NCI-H446 treated with DMSO at 0.1 percent for 48 hours (cell line): ENCODE data around the gene VPS54.

Experiments used
- DNase-seq: peaks from one replicate; lab custom pipeline; 2025; lab: John Stamatoyannopoulos, UW

The VPS54 gene

GRCh38 chr2:63899639-63900038 is 119.6 kb downstream of the VPS54 start:
- no peak for DNase-seq

DNA sequence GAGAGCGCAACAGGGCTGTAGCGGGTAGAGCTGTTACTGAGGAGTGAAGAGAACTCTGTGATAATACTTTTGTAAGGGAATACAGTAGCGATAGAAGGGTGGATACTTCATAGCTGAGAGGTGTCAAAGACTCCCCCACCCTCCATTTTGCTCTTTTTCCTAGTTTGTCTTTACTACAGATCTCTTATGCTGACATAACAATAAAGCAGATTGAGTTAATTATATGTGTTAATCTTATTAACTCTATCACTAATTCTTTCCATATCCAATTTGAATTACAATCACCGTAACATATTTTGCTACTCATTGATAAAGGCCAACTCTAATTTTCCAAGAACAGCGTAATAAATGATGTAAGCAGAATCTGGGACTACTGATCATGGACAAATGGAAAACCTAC is 120.4 kb downstream of the VPS54 start:
- no peak for DNase-seq

DNA sequence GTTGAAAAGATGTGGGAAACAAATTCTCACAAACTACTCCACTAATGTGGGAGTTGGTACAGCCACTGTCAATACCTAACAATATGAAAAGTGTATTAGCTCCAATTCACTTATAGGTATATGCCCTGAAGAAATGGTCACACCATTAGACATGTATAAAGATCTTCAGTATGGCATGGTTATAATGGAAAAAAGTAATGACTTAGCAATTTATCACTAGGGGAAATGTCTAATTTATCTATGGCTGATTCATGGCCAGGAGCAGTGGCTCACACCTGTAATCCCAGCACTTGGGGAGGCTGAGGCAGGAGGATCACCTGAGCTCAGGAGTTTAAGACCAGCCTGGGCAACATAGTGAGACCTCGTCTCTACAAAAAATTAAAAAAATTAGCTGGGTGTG is 125.1 kb downstream of the VPS54 start:
- DNase-seq: no peak

GRCh38 chr2:63893163-63893562 is 126.1 kb downstream of the VPS54 start:
- no peak for DNase-seq

DNA sequence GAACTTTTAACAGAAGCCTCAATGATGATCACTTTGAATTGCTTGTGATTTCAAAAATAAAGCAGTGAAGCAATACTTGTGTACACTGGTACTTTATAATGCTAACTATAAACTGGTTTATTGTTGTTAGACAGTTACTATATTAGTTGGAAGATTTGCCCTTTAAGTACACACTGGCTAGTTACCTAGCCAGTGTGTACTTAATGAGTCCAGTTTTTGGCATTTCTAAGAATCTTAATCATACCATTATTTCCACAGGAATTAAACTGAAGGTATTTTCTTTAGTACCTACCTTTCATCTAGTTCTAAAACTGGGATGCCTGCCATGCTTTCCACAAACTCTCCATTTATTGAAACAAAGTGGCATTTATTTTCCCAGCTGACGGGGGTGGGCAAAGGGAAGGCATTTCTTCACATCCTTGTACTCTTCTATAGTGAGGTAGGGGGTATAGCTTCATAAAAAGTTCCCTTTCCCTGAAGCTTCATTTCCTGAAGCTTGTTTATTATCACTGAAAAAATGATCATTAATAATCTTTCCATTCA is 127.7 kb downstream of the VPS54 start:
- DNase-seq: no peak

DNA sequence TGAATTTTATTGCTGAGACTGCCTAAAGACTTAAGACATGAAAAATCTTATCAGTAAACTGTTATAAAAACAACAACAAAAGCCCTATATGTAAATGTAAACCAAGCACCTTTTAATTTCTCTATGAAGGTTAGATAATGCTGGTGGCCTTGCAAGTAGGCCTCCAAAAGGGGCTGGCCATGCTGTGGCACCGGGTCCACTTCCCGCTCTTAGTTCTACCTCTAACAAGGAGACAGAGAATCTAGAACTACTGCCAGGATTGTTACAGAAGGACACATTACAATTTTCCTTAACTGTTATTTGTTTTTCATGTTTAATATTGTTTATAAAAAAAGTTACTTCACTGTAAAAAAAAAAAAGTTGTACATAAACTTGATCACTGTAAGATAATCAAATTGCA is 128.6 kb downstream of the VPS54 start:
- DNase-seq: no peak

GRCh38 chr2:63888490-63889402 is 130.5 kb downstream of the VPS54 start:
- DNase-seq: no peak

DNA sequence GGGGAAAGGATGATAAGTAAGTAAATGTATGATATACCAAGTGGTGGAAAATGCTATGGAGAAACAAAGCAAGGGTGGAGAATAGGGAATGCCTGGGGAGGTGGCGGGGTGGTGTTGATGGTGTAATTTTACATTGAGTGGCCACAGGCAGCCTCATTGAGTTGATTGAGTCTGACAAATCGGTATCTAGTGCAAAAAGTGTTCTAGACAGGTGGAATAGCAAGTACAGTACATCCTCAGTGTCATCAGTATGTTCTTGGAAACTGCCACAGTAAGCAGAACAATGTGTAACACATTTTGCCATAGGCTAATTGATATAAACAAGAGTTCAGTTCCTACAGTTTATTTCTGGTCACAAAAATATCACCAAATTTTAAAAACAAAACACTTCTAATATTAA is 131.2 kb downstream of the VPS54 start:
- DNase-seq: no peak

DNA sequence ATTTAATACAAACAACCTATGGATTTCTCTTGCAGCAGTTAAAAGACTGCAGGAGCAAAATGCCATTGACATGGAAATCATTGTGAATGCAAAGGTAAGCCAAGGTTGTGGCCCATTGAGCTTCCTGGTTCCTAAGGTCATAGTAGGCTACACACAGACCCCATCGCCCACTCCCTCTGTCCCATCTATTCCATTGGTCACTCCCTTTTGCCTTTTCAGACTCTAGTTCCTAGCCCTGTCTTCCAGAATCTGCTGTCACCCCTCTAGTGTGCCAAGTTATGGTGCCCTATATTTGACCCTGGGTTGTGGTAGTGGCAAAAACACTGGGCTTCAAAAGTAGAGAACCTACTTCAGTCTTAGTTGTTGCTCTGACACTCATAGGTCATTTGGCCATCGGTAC is 132.8 kb downstream of the VPS54 start:
- no peak for DNase-seq

- no peak for DNase-seq
These were observed 136.7 kb downstream of the VPS54 start for GRCh38 chr2:63882395-63883105.

- no peak for DNase-seq
These were observed 138.0 kb downstream of the VPS54 start for GRCh38 chr2:63881205-63881604.

DNA sequence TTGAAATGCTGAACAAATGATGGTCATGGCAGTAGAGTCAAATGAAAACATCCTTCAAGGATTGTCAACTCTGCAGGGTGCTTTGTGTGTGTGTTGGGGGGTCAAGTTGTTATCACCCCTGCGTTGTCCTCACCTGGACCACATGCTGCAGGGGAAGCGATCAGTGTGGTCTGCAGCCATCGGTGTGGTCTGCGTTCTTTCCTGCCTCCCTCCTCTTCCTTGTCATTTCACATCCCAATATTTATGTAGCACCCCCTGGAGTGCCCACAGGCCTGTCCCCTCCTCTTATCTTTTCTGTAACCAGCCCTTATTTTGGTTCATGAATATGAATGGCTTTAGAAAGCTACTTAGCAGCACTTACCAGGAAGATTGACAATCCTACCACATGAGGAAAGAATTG is 138.6 kb downstream of the VPS54 start:
- no peak for DNase-seq

DNA sequence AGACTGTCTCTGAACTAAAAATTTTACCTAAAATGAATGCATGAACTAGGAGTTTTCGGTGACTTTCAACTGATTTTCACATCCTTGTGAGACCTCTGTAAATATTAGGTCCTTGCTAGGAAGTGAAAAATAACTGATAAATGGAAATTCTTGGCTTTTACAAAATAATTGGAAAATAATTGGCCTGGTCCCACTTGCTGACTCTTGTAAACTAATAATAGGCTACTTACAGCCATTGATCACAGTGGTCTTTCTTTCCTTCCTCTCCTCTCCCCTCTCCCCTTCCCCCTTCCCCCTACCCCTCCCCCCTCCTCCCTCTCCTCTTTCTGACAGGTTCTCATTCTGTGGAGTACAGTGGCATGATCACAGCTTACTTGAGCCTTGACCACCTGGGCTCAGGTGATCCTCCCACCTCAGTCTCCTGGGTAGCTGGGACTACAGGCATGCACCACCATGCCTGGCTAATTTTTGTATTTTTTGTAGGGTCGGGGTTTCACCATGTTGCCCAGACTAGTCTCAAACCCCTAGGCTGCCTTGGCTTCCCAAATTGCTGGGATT is 139.3 kb downstream of the VPS54 start:
- DNase-seq: no peak

GRCh38 chr2:63878486-63878885 is 140.7 kb downstream of the VPS54 start:
- DNase-seq: no peak

DNA sequence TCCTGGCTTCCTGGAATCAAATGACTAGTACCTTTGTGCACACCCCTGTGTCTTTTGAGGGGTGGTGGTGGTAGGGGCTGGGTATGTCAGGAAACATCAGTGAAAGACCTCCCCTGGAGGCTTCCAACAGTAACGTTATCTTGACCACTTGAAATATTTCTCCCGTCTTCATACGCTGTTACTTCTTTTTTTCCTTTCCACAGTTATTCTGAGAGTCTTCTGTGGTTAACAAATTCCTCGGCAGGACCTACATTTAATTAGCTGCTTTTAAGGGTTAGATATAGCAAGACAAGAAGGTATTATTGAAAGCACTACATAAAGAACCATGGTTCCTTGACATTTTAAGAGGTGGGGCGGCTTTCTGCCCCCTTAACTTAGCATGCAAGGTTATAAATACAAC is 142.9 kb downstream of the VPS54 start:
- DNase-seq: no peak

DNA sequence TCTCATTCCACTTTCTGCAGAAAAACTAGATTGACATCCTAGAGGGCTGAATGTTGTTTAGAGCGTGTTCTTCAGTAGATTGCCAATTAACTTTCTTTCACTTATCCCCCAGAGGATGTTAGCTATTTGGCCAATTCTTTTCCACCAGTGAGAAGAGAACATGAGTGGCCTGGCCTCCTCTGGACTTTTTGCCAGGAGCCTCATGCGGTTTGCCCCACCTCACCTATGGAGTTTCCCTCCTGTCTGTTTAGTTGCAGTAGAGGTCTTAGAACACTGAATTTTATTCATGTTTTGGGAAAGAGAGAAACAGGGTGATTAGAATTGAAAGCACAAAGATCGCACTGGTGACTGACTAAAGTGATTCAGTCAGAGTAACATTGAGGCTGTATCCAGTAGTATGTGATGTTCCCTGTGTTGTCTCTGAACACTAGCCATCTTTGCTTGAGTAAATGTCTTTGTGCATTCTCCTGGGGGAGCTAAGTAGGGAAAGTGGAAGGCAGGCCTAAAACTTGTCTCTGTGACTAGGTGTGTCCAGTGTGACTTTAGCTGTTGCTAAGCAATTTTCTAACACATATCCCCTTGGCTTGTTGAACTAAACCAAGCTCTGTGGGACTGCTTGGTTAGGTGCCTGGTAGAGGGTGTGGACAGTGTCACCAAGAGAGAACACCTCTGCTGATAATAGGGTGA is 143.5 kb downstream of the VPS54 start:
- no peak for DNase-seq

DNA sequence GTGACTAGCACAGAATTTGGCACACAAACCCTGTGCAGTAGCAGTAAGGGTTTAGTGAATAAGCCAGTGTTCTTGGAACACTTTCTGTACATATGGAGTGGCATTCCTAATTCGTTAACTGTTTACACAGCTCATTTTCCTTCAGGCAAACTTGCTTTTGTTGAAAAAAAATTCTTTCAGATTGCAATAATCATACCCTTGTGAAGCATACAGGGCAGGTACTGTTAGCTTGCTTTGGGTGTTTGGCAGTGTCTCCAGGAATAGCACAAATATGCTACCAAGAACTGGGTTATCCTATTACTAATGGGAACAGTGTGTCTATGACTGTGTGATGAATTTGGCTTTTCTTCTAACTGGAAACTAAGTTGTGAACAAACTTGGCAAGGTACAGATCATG is 144.1 kb downstream of the VPS54 start:
- no peak for DNase-seq

DNA sequence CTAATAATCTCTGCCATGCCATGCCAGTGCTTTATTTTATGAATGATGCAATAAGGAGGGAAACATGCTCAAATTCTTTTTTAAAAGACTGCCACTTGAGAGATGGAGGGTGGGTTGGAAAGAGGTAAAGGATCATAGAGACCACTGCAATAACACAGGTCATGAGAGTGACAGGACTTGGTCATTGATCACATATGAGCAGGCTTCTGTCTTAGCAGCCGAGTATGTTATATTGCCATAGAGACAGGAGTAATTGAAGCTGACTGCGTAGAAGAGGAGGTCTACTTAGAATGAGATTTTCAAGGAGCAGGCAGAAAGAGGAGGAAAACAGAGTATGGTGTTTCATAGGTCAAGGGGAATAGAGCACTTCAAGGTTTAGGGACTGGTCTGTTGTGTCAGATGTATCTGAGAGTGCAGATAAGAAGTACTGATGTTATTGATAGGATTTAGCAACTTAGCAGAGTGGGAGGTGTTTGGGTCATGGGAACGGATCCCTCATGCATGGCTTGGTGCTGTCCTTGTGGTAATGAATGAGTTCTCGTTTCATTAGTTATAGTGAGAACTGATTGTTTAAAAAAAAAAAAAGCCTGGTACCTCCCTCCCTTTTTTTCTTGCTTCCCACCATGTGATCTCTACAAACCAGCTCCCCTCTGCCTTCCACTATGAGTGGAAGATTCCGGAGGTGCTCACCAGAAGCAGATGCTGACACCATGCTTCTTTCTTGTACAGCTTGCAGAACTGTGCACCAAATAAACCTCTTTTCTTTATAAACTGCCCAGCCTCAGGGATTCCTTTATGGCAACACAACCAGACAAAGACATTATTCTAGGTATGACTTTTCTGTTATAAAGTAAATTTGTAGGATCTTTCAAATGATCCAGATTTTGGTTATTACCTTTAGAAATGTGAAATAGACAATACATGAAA is 144.8 kb downstream of the VPS54 start:
- DNase-seq: no peak

GRCh38 chr2:63872571-63873328 is 146.5 kb downstream of the VPS54 start:
- no peak for DNase-seq

DNA sequence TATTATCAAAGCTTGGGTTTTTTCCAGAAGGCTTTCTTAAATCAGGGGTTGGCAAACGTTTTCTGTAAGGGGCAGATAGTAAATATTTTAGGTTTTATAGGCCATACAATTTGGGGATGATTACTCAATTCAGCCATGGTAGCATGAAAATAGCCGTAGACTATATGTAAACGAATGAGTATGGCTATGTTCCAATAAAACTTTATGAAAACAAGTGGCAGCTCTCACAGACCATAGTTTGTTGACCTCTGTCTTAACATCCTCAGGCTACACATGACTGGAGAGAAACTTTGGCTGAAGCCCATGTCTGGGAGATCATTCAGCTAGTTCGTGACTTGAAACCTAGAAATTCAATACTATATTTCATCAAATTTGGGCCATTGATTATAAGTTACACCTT is 147.4 kb downstream of the VPS54 start:
- DNase-seq: no peak
